Subcutaneous adipose tissue (tissue), 4 donors: ENCODE results near the gene OVCH2. TPM values are rescaled to one million over a fixed set of nuclear protein-coding genes. Genes with fewer than 3 reads are reported as not detected.

Experiments used
- CTCF ChIP-seq: fragments of 450-650 bp; IDR thresholded peaks from one replicate; pipeline ENCODE4 v1.5.1; 2016; ENCODE audit warnings: low read depth, mild to moderate bottlenecking, control low read depth, antibody characterized with exemption, moderate library complexity
- total RNA-seq, 4 donors: library from RNA; depleted of rRNA; stranded (reverse); fragments of >200 nt; gene quantifications; one replicate each; pipeline ENCODE4 v1.1.0, GENCODE V29; 2016

Gene OVCH2
- total RNA-seq, 4 donors from 2014 or later = not detected

- no peak for TF ChIP-seq CTCF
These were observed 41.4 kb downstream of the OVCH2 start for GRCh38 chr11:7664867-7665266.

GRCh38 chr11:7657306-7658025 lies 48.8 kb downstream of the OVCH2 start:
- no peak for TF ChIP-seq CTCF

DNA sequence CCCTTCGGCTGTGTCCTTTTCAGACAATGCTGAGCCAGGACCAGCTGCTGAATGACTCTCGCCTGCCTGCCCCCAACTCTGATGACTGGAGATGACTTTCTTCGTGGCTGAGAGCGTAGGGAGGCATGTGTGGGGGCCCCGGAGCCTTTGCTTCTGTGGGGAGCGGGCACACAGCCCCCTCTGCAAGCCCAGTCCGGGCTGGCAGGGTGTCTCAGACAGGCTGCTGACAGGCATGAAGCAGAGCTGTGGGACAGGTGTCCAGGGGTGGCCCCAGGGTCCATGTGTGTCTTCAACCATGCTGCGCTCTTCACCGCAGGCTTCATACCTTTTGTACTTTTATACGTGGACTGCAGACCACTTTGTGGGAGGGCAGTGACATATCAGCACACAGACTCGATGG lies 49.6 kb downstream of the OVCH2 start:
- no peak for TF ChIP-seq CTCF

- TF ChIP-seq CTCF = no peak
These were observed 50.7 kb downstream of the OVCH2 start for GRCh38 chr11:7655253-7656217.

DNA sequence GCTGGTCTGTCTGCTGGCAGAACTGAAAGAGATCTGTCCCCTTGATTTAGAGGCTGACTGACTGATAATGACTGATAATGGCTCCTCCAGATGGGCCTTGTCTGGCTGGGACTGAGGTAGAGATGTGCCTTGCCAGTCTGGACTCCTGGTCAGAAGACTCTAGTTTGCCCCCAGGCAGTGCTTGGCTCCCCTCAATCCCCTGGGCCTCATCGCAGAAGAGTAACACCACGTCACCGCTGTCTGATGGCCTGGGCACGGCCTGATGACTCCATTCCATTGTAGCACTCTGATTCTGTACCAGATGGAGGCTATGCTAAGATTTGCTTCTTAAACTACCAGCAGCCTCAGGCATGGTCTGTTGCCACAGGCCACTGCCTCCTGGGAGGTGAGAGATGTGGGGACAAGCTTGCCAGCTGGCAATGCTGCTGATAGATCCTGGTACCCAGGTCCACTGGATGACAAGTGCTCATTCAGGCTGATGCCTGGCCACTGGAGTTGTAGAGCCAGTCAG lies 52.0 kb downstream of the OVCH2 start:
- TF ChIP-seq CTCF = no peak

DNA sequence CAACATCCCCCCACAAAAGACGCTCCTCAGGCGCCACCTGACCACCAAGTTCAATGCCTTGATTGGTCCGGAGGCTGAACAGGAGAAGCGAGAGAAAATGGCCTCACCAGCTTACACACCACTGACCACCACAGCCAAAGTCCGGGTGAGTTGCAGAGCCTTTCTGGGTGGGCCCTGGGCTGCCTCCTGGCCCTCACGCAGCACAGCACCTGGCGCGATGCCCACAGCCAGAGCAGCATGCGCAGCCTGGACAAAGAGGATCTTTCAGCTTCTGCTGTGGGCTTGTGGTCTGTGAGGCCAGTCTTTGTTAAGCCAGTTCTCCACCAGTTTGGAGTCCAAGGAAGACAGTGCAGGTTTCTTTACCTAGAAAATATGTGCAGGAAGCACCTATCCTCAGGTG lies 54.6 kb downstream of the OVCH2 start:
- no peak for TF ChIP-seq CTCF

- TF ChIP-seq CTCF = no peak
These were observed 55.1 kb downstream of the OVCH2 start for GRCh38 chr11:7651140-7651551.
